ENCODE data around the gene TNN. TPM values are rescaled to one million over a fixed set of nuclear protein-coding genes. Genes with fewer than 3 reads are reported as not detected.

The TNN gene
- total RNA-seq, 2 experiments from 2014 or later, result not detected

GRCh38 chr1:175118375-175119367, 51.0 kb downstream of the TNN start:
- ChIA-PET CTCF (no interaction called here), POLR2A (no interaction called here)
- peaks cover 1% of the 10 kb centered on the region for H3K9me3 Mint-ChIP-seq (ENCODE audit: insufficient read depth)
- no peak overlapping the region for H3K4me3 Mint-ChIP-seq
- H3K27ac Mint-ChIP-seq, result no peak overlapping the region
- H3K36me3 Mint-ChIP-seq (ENCODE audit: low read depth), result no peaks in the 10 kb centered on the region
- no peaks in the 10 kb centered on the region for H3K27me3 Mint-ChIP-seq (ENCODE audit: low read depth)
- H3K4me1 Mint-ChIP-seq (ENCODE audit: low read depth), result no peaks in the 10 kb centered on the region
- DNase-seq (no peak), ATAC-seq (no peak)

GRCh38 chr1:175120511-175120910, 52.9 kb downstream of the TNN start:
- H3K36me3 Mint-ChIP-seq (ENCODE audit: low read depth), result no peaks in the 10 kb centered on the region
- ATAC-seq, result no peak
- CTCF ChIA-PET, result interaction anchor here (2.1 kb wide), 1 partner anchor 91 kb away, joined by 8 read pairs; no protein-coding TSS in a partner anchor
- H3K4me1 Mint-ChIP-seq (ENCODE audit: low read depth), result no peaks in the 10 kb centered on the region
- POLR2A ChIA-PET, result no interaction called here
- DNase-seq, result no peak
- H3K4me3 Mint-ChIP-seq, result no peak overlapping the region
- no peaks in the 10 kb centered on the region for H3K9me3 Mint-ChIP-seq (ENCODE audit: insufficient read depth)
- no peak overlapping the region for H3K27ac Mint-ChIP-seq
- H3K27me3 Mint-ChIP-seq (ENCODE audit: low read depth), result no peaks in the 10 kb centered on the region

- H3K4me3 Mint-ChIP-seq, result no peak overlapping the region
- CTCF ChIA-PET, result interaction anchor here (0.5 to 5.3 kb wide), 31 partner anchors 8 to 355 kb away, joined by 3 to 102 read pairs (median 5); partner anchors contain the start of genes MRPS14 and TNN
These were observed 57.2 kb downstream of the TNN start for GRCh38 chr1:175124861-175125260.

GRCh38 chr1:175126347-175126746, 58.7 kb downstream of the TNN start:
- no peak overlapping the region for H3K27ac Mint-ChIP-seq
- H3K4me1 Mint-ChIP-seq (ENCODE audit: low read depth), result no peaks in the 10 kb centered on the region
- no peak for ATAC-seq

More at GRCh38 chr1:175124861-175125260, 57.2 kb downstream of the TNN start:
- Mint-ChIP-seq H3K27ac (no peak overlapping the region), H3K4me1 (ENCODE audit: low read depth) (no peaks in the 10 kb centered on the region), H3K36me3 (ENCODE audit: low read depth) (no peaks in the 10 kb centered on the region), H3K9me3 (ENCODE audit: insufficient read depth) (no peaks in the 10 kb centered on the region), H3K27me3 (ENCODE audit: low read depth) (no peaks in the 10 kb centered on the region)
- POLR2A ChIA-PET, result interaction anchor here (1.0 kb wide), 1 partner anchor 95 kb away, joined by 5 read pairs; no protein-coding TSS in a partner anchor
- ATAC-seq, result no peak
- no peak for DNase-seq

GRCh38 chr1:175127565-175127964, 59.9 kb downstream of the TNN start:
- Mint-ChIP-seq H3K27me3 (ENCODE audit: low read depth) (peaks cover 6% of the 10 kb centered on the region), H3K4me3 (no peak overlapping the region), H3K27ac (no peak overlapping the region), H3K4me1 (ENCODE audit: low read depth) (no peaks in the 10 kb centered on the region), H3K36me3 (ENCODE audit: low read depth) (no peaks in the 10 kb centered on the region), H3K9me3 (ENCODE audit: insufficient read depth) (no peaks in the 10 kb centered on the region)
- ChIA-PET POLR2A (no interaction called here), CTCF (interaction anchor here (0.8 to 5.3 kb wide), 4 partner anchors 24 to 191 kb away, joined by 3 to 102 read pairs (median 18); no protein-coding TSS in a partner anchor)
- DNase-seq (no peak), ATAC-seq (no peak)

More at GRCh38 chr1:175126347-175126746, 58.7 kb downstream of the TNN start:
- DNase-seq, result no peak
- H3K27me3 Mint-ChIP-seq (ENCODE audit: low read depth), result no peaks in the 10 kb centered on the region
- ChIA-PET POLR2A (no interaction called here), CTCF (interaction anchor here (0.7 to 5.3 kb wide), 6 partner anchors 14 to 356 kb away, joined by 3 to 102 read pairs (median 8); no protein-coding TSS in a partner anchor)
- H3K36me3 Mint-ChIP-seq (ENCODE audit: low read depth), result no peaks in the 10 kb centered on the region
- no peak overlapping the region for H3K4me3 Mint-ChIP-seq
- H3K9me3 Mint-ChIP-seq (ENCODE audit: insufficient read depth), result no peaks in the 10 kb centered on the region

DNA sequence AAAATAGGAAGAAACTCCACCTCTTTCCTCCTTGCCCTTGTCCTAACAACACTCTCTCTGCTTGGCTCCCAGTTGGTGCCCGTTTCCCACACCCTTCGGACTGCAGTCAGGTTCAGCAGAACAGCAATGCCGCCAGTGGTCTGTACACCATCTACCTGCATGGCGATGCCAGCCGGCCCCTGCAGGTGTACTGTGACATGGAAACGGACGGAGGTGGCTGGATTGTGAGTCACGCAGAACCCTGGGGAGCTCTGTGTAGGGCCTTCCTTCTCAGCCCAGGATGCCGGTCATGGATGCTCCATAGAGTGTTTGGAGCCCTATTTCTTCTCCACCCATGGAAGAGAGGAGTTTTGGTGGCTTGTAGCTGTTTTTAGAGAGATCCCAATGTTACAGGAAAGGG, 60.9 kb downstream of the TNN start:
- Mint-ChIP-seq H3K27me3 (ENCODE audit: low read depth) (peaks cover 9% of the 10 kb centered on the region), H3K4me3 (no peak overlapping the region), H3K27ac (no peak overlapping the region), H3K36me3 (ENCODE audit: low read depth) (no peaks in the 10 kb centered on the region), H3K9me3 (ENCODE audit: insufficient read depth) (no peaks in the 10 kb centered on the region), H3K4me1 (ENCODE audit: low read depth) (no peaks in the 10 kb centered on the region)
- no peak for ATAC-seq
- ChIA-PET CTCF (interaction anchor here (1.0 to 5.3 kb wide), 3 partner anchors 18 to 190 kb away, joined by 3 to 102 read pairs (median 3); no protein-coding TSS in a partner anchor), POLR2A (no interaction called here)
- no peak for DNase-seq

DNA sequence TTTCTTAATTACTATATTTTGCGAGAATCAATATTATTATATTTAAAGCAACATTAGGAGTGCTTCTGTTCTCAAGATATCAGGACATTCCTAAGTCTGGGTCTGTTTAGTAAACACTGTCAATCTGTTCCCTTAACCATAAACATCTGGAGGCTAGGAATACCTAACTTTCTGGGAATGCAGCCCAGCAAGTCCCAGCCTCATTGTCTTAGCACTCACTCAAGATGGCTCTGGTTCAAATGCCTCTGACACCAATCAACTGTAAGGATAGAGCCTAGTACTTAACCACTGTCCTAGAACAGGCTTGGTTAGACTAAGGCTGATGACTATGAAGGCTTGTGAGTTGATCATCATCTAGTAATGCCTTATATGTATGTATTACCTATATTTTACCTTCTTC, 61.5 kb downstream of the TNN start:
- H3K4me3 Mint-ChIP-seq, result no peak overlapping the region
- peaks cover 9% of the 10 kb centered on the region for H3K27me3 Mint-ChIP-seq (ENCODE audit: low read depth)
- no peaks in the 10 kb centered on the region for H3K9me3 Mint-ChIP-seq (ENCODE audit: insufficient read depth)
- no peak for DNase-seq
- H3K4me1 Mint-ChIP-seq (ENCODE audit: low read depth), result no peaks in the 10 kb centered on the region
- no peaks in the 10 kb centered on the region for H3K36me3 Mint-ChIP-seq (ENCODE audit: low read depth)
- POLR2A ChIA-PET, result no interaction called here
- ATAC-seq, result no peak
- no peak overlapping the region for H3K27ac Mint-ChIP-seq
- CTCF ChIA-PET, result interaction anchor here (1.0 to 5.3 kb wide), 3 partner anchors 17 to 101 kb away, joined by 3 to 102 read pairs (median 5); no protein-coding TSS in a partner anchor

DNA sequence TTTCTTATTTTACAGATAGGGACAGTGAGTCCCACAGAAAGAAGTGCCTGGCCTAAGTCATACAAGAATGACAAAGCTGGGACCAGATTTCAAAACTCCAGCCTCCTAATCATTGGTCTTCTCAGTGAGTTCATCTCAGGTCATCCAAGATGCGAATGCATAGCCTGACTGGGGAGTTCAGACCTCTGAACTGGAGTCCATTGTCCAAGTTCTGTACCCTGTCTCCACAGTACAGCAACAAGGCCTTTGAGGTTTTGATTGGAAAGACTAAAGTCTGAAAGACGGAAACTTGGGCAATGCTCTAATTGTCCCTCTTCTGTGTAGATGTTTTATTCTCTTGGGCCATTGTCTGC, 62.0 kb downstream of the TNN start:
- DNase-seq (no peak), ATAC-seq (no peak)
- Mint-ChIP-seq H3K4me1 (ENCODE audit: low read depth) (no peaks in the 10 kb centered on the region), H3K27me3 (ENCODE audit: low read depth) (peaks cover 11% of the 10 kb centered on the region), H3K9me3 (ENCODE audit: insufficient read depth) (no peaks in the 10 kb centered on the region), H3K4me3 (no peak overlapping the region), H3K36me3 (ENCODE audit: low read depth) (no peaks in the 10 kb centered on the region), H3K27ac (no peak overlapping the region)
- CTCF ChIA-PET, result interaction anchor here (1.0 to 5.3 kb wide), 3 partner anchors 16 to 101 kb away, joined by 3 to 102 read pairs (median 5); no protein-coding TSS in a partner anchor
- POLR2A ChIA-PET, result no interaction called here

- peaks cover 15% of the 10 kb centered on the region for H3K27me3 Mint-ChIP-seq (ENCODE audit: low read depth)
- no peak overlapping the region for H3K4me3 Mint-ChIP-seq
- H3K27ac Mint-ChIP-seq, result no peak overlapping the region
- no peaks in the 10 kb centered on the region for H3K9me3 Mint-ChIP-seq (ENCODE audit: insufficient read depth)
- ATAC-seq, result no peak
- POLR2A ChIA-PET, result no interaction called here
- no peaks in the 10 kb centered on the region for H3K36me3 Mint-ChIP-seq (ENCODE audit: low read depth)
- DNase-seq, result no peak
- CTCF ChIA-PET, result interaction anchor here (1.4 to 5.3 kb wide), 2 partner anchors 22 to 102 kb away, joined by 5 to 102 read pairs; no protein-coding TSS in a partner anchor
- H3K4me1 Mint-ChIP-seq (ENCODE audit: low read depth), result no peaks in the 10 kb centered on the region
These were observed 62.5 kb downstream of the TNN start for GRCh38 chr1:175129997-175130648.

- no peak for DNase-seq
- no peaks in the 10 kb centered on the region for H3K9me3 Mint-ChIP-seq (ENCODE audit: insufficient read depth)
- no peak for ATAC-seq
- H3K36me3 Mint-ChIP-seq (ENCODE audit: low read depth), result no peaks in the 10 kb centered on the region
- H3K4me3 Mint-ChIP-seq, result no peak overlapping the region
- CTCF ChIA-PET, result no interaction called here
- no peaks in the 10 kb centered on the region for H3K4me1 Mint-ChIP-seq (ENCODE audit: low read depth)
- POLR2A ChIA-PET, result no interaction called here
- no peak overlapping the region for H3K27ac Mint-ChIP-seq
- peaks cover 16% of the 10 kb centered on the region for H3K27me3 Mint-ChIP-seq (ENCODE audit: low read depth)
These were observed 63.0 kb downstream of the TNN start for GRCh38 chr1:175130649-175131045.

DNA sequence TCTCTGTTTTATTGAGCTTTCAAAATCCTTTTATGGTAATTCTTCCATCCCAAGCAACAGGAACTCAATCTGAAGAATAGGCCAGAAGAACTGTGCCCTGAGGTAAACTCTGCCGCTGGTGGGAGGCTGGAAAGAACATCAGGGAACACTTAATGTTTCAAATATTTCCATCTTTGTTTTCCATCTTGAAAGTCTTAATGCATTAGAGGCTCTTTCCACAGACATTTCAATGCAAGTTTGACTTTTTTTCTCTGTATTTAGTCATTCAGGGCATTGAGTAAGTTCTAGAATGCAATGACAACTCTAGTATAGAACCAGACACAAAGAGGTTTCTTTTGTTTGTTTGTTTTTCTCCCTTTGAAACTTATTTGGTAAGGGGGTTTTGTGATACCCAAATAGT, 63.5 kb downstream of the TNN start:
- H3K4me1 Mint-ChIP-seq (ENCODE audit: low read depth), result no peaks in the 10 kb centered on the region
- ATAC-seq (no peak), DNase-seq (no peak)
- POLR2A ChIA-PET, result no interaction called here
- H3K27me3 Mint-ChIP-seq (ENCODE audit: low read depth), result peaks cover 21% of the 10 kb centered on the region
- no peak overlapping the region for H3K4me3 Mint-ChIP-seq
- CTCF ChIA-PET, result interaction anchor here (2.3 kb wide), 1 partner anchor 15 kb away, joined by 7 read pairs; no protein-coding TSS in a partner anchor
- H3K9me3 Mint-ChIP-seq (ENCODE audit: insufficient read depth), result no peaks in the 10 kb centered on the region
- no peaks in the 10 kb centered on the region for H3K36me3 Mint-ChIP-seq (ENCODE audit: low read depth)
- H3K27ac Mint-ChIP-seq, result no peak overlapping the region

Measured in activated CD8-positive, alpha-beta T cell treated with anti-CD3 and anti-CD28 coated beads, Interleukin-2, amount 10 ng/mL, durations not matched to agents 7 days and 5 days (primary cell).